HEK293 (cell line): Measurements from ENCODE around the gene PTPRN2.

Source experiments
- CTCF ChIA-PET: fragments of 350-600 bp; formaldehyde crosslinking; extraction: SDS; loops from one replicate; lab custom pipeline; 2021; ENCODE audit warnings: antibody characterized with exemption; lab: Yijun Ruan, JAX
- POLR2A ChIA-PET: fragments of 300-600 bp; formaldehyde crosslinking; extraction: SDS; loops from one replicate; lab custom pipeline; 2020; ENCODE audit warnings: antibody characterized with exemption, inconsistent platforms; lab: Yijun Ruan, JAX
- H3K27ac ChIP-seq: fragments of 200-500 bp; sonication (Bioruptor generic); 2 replicates; pipeline ENCODE4 v1.5.1; 2014; ENCODE audit warnings: low read depth, low read length, control low read depth, inconsistent platforms; ENCODE audit errors: extremely low read depth
- H3K36me3 ChIP-seq, 2 experiments: fragments of 200-500 bp in 1 of 2; sonication (Bioruptor generic) in 1 of 2; 1 replicate in 1 of 2; 2 replicates in 1 of 2; pipeline ENCODE4 v1.5.1; 2014 to 2017; ENCODE audit warnings: inconsistent platforms in 2 of 2, low read length in 2 of 2; ENCODE audit not compliant: control insufficient read depth in 2 of 2, insufficient read depth in 1 of 2
- H3K4me1 ChIP-seq: fragments of 200-500 bp; sonication (Bioruptor generic); 2 replicates; pipeline ENCODE4 v1.5.1; 2014; ENCODE audit warnings: mild to moderate bottlenecking, low read length, inconsistent platforms; ENCODE audit not compliant: control insufficient read depth, insufficient read depth
- H3K4me3 ChIP-seq: 2 replicates; pipeline ENCODE4 v1.5.1; 2011; ENCODE audit warnings: low read depth, mild to moderate bottlenecking, control low read depth, low read length, moderate library complexity
- H3K9me3 ChIP-seq: fragments of 200-500 bp; sonication (Bioruptor generic); 2 replicates; pipeline ENCODE4 v1.5.1; 2014; ENCODE audit warnings: low read depth, low read length, inconsistent platforms; ENCODE audit not compliant: control insufficient read depth, insufficient read depth
- FEZF1 ChIP-seq: fragments of 450-650 bp; formaldehyde crosslinking; IDR thresholded peaks from 2 replicates; pipeline ENCODE4 v1.5.1; 2016; ENCODE audit warnings: missing biosample characterization, missing genetic modification characterization
- MZF1 ChIP-seq: fragments of 450-650 bp; formaldehyde crosslinking; IDR thresholded peaks from 2 replicates; pipeline ENCODE4 v1.5.1; 2017; ENCODE audit warnings: missing biosample characterization, missing genetic modification characterization, borderline replicate concordance
- OVOL3 ChIP-seq: fragments of 450-650 bp; formaldehyde crosslinking; IDR thresholded peaks from 2 replicates; pipeline ENCODE4 v1.5.1; 2016; ENCODE audit warnings: missing biosample characterization, missing genetic modification characterization
- PRDM1 ChIP-seq: fragments of 450-650 bp; formaldehyde crosslinking; IDR thresholded peaks from 2 replicates; pipeline ENCODE4; 2016; ENCODE audit warnings: missing biosample characterization, missing genetic modification characterization
- ZBTB21 ChIP-seq: fragments of 450-650 bp; formaldehyde crosslinking; IDR thresholded peaks from 2 replicates; pipeline ENCODE4 v1.5.1; 2017; ENCODE audit warnings: missing biosample characterization, missing genetic modification characterization
- ZNF133 ChIP-seq: fragments of 450-650 bp; formaldehyde crosslinking; IDR thresholded peaks from 2 replicates; pipeline ENCODE4 v1.5.1; 2016; ENCODE audit warnings: missing biosample characterization, missing genetic modification characterization
- ZNF248 ChIP-seq: fragments of 450-650 bp; formaldehyde crosslinking; IDR thresholded peaks from 2 replicates; pipeline ENCODE4 v1.5.1; 2017; ENCODE audit warnings: missing biosample characterization, missing genetic modification characterization
- ZNF335 ChIP-seq: fragments of 450-650 bp; formaldehyde crosslinking; conservative IDR thresholded peaks from 2 replicates; pipeline ENCODE4 v1.5.1; 2016; ENCODE audit warnings: missing biosample characterization, missing genetic modification characterization
- ZNF433 ChIP-seq: fragments of 450-650 bp; formaldehyde crosslinking; IDR thresholded peaks from 2 replicates; pipeline ENCODE4 v1.5.1; 2016; ENCODE audit warnings: missing biosample characterization, missing genetic modification characterization, low read depth
- ZNF621 ChIP-seq: fragments of 450-650 bp; formaldehyde crosslinking; IDR thresholded peaks from 2 replicates; pipeline ENCODE4 v1.5.1; 2017; ENCODE audit warnings: missing biosample characterization, missing genetic modification characterization
- ZNF629 ChIP-seq: fragments of 450-650 bp; formaldehyde crosslinking; IDR thresholded peaks from 2 replicates; pipeline ENCODE4 v1.5.1; 2017; ENCODE audit warnings: missing biosample characterization, missing genetic modification characterization
- ZNF768 ChIP-seq: fragments of 450-650 bp; formaldehyde crosslinking; IDR thresholded peaks from 2 replicates; pipeline ENCODE4 v1.5.1; 2018; ENCODE audit warnings: missing biosample characterization, mild to moderate bottlenecking, missing genetic modification characterization
- ZNF791 ChIP-seq: fragments of 450-650 bp; formaldehyde crosslinking; IDR thresholded peaks from 2 replicates; pipeline ENCODE4 v1.5.1; 2016; ENCODE audit warnings: missing biosample characterization, missing genetic modification characterization
- ZSCAN16 ChIP-seq: fragments of 450-650 bp; formaldehyde crosslinking; IDR thresholded peaks from 2 replicates; pipeline ENCODE4 v1.5.1; 2016; ENCODE audit warnings: missing biosample characterization, missing genetic modification characterization
- TF ChIP-seq, protein P1 (sequence below): fragments of 450-650 bp; formaldehyde crosslinking; IDR thresholded peaks from 2 replicates; pipeline ENCODE4 v1.5.1; 2016; ENCODE audit warnings: missing biosample characterization, missing genetic modification characterization
- TF ChIP-seq, protein P2 (sequence below): fragments of 450-650 bp; formaldehyde crosslinking; IDR thresholded peaks from 2 replicates; pipeline ENCODE4 v1.5.1; 2017; ENCODE audit warnings: missing biosample characterization, mild to moderate bottlenecking, missing genetic modification characterization, moderate library complexity
- TF ChIP-seq, protein P3 (sequence below): fragments of 450-650 bp; formaldehyde crosslinking; IDR thresholded peaks from 2 replicates; pipeline ENCODE4 v1.5.1; 2016; ENCODE audit warnings: missing biosample characterization, missing genetic modification characterization

Gene PTPRN2

DNA sequence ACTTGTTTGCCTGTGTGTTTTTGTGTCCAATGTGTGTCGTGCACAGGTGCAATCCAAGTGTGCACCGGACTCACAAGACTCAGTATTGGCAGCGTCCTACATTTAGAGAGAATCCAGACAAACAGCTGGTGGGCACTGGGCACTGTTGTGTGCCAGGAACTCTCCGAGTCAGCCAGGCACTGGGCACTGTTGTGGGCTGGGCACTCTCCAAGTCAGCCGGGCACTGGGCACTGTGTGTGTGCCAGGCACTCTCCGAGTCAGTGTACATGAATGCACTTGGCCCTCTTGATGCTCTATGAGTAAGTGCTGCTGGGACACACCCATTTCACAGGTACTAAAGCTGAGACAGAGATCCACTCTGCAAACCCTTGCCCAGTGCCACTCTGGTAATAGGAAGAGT, 303.5 kb downstream of the PTPRN2 start:
- H3K27ac ChIP-seq: no peak overlapping the region
- H3K4me3 ChIP-seq: no peak overlapping the region
- POLR2A ChIA-PET: no interaction called here
- H3K36me3 ChIP-seq: no peaks in the 10 kb centered on the region
- H3K9me3 ChIP-seq: no peaks in the 10 kb centered on the region
- TF ChIP-seq, protein P1, sequence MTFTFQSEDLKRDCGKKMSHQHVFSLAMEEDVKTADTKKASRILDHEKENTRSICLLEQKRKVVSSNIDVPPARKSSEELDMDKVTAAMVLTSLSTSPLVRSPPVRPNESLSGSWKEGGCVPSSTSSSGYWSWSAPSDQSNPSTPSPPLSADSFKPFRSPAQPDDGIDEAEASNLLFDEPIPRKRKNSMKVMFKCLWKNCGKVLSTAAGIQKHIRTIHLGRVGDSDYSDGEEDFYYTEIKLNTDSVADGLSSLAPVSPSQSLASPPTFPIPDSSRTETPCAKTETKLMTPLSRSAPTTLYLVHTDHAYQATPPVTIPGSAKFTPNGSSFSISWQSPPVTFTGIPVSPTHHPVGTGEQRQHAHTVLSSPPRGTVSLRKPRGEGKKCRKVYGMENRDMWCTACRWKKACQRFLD (tag by site-specific recombination): no peak
- TF ChIP-seq ZNF433 (tag by site-specific recombination) (no peak), ZNF621 (tag by site-specific recombination) (no peak), FEZF1 (tag by site-specific recombination) (no peak), ZBTB21 (no peak), ZSCAN16 (tag by site-specific recombination) (no peak), ZNF629 (no peak), MZF1 (tag by site-specific recombination) (no peak), ZNF133 (tag by site-specific recombination) (no peak), ZNF335 (tag by site-specific recombination) (no peak), ZNF791 (tag by site-specific recombination) (no peak)
- TF ChIP-seq, protein P2, sequence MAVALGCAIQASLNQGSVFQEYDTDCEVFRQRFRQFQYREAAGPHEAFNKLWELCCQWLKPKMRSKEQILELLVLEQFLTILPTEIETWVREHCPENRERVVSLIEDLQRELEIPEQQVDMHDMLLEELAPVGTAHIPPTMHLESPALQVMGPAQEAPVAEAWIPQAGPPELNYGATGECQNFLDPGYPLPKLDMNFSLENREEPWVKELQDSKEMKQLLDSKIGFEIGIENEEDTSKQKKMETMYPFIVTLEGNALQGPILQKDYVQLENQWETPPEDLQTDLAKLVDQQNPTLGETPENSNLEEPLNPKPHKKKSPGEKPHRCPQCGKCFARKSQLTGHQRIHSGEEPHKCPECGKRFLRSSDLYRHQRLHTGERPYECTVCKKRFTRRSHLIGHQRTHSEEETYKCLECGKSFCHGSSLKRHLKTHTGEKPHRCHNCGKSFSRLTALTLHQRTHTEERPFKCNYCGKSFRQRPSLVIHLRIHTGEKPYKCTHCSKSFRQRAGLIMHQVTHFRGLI (tag by site-specific recombination): no peak
- CTCF ChIA-PET: no interaction called here
- no peaks in the 10 kb centered on the region for H3K4me1 ChIP-seq

DNA sequence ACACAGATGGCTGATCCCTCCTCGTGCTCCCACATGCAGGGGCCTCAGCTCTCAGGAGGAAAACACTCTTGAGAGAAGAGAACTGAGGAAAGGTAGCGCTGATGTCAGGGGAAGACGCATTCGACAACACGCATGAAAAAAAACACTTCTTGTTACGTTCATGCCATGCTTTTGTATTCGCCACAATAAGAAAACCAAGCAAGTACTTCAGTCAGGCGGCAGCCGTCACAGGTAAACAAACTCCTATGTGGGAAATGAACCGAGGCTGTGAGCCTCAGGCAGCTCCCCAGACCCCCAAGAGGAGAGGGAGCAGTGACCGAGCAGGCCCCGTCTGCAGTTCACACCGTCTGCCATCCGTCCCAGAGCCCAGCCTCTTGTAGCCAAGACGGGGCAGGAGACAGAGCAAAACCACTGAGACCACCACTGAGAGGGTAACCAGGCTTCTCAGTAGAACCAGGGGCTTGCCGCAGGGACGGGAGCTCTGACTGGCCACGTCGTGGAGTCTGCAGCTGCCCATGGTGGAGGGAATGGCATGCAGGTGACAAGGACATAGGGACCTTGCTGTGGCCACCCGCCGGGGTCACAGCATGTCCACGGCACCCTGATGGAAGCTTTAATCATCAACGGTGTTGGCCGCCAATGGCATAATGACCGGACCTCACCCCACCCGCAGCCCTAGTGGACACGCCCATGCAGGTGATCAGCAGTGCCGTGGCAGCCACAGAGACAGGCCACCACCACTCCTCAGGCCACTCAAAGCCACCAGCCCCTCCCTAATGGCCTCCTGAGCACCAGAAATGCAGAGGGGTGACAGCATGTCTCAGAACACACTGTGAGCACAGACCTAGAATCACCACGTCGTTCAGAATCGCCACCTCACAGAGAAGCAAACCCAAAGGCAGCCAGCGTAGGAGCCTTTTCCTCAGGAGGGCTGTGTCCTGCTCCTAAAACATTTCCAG, 304.3 kb downstream of the PTPRN2 start:
- Histone ChIP-seq H3K4me3 (no peak overlapping the region), H3K27ac (no peak overlapping the region), H3K4me1 (no peaks in the 10 kb centered on the region), H3K9me3 (no peaks in the 10 kb centered on the region), H3K36me3 (no peaks in the 10 kb centered on the region)
- POLR2A ChIA-PET: no interaction called here
- TF ChIP-seq PRDM1 (tag by site-specific recombination): no peak
- TF ChIP-seq ZNF768: no peak
- TF ChIP-seq, protein P1 (tag by site-specific recombination): no peak
- TF ChIP-seq ZNF248 (tag by site-specific recombination): no peak
- no peak for TF ChIP-seq OVOL3 (tag by site-specific recombination)
- TF ChIP-seq, protein P3, sequence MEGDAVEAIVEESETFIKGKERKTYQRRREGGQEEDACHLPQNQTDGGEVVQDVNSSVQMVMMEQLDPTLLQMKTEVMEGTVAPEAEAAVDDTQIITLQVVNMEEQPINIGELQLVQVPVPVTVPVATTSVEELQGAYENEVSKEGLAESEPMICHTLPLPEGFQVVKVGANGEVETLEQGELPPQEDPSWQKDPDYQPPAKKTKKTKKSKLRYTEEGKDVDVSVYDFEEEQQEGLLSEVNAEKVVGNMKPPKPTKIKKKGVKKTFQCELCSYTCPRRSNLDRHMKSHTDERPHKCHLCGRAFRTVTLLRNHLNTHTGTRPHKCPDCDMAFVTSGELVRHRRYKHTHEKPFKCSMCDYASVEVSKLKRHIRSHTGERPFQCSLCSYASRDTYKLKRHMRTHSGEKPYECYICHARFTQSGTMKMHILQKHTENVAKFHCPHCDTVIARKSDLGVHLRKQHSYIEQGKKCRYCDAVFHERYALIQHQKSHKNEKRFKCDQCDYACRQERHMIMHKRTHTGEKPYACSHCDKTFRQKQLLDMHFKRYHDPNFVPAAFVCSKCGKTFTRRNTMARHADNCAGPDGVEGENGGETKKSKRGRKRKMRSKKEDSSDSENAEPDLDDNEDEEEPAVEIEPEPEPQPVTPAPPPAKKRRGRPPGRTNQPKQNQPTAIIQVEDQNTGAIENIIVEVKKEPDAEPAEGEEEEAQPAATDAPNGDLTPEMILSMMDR (tag by site-specific recombination): no peak
- CTCF ChIA-PET: no interaction called here
